ENCODE measurements around the gene HLA-F.

The HLA-F gene

GRCh38 chr6:29739882-29740261 is 16.6 kb downstream of the HLA-F start:
- no peak for TF ChIP-seq TAF1 (IDR thresholded peaks at IDR 0.05; ENCODE audit: borderline replicate concordance, insufficient read depth, low read length)
- no peak for TF ChIP-seq POLR2AphosphoS5 (IDR thresholded peaks at IDR 0.05; ENCODE audit: low read depth, low read length)
- no peak for TF ChIP-seq SIN3A (IDR thresholded peaks at IDR 0.05; ENCODE audit: borderline replicate concordance, insufficient read depth, low read length)
- TF ChIP-seq FOXP2 (optimal IDR thresholded peaks at IDR 0.05; ENCODE audit: borderline replicate concordance, extremely low read depth, extremely low read length, insufficient read depth), result no peak
- no peak for TF ChIP-seq REST (IDR thresholded peaks at IDR 0.05; ENCODE audit: insufficient read depth in 1 of 2, low read depth in 2 of 2, low read length in 2 of 2)

GRCh38 chr6:29741592-29741991 is 18.4 kb downstream of the HLA-F start:
- TF ChIP-seq POLR2AphosphoS5 (IDR thresholded peaks at IDR 0.05; ENCODE audit: low read depth, low read length) (no peak), TAF1 (IDR thresholded peaks at IDR 0.05; ENCODE audit: borderline replicate concordance, insufficient read depth, low read length) (no peak), REST (IDR thresholded peaks at IDR 0.05; ENCODE audit: insufficient read depth in 1 of 2, low read depth in 2 of 2, low read length in 2 of 2) (no peak), FOXP2 (optimal IDR thresholded peaks at IDR 0.05; ENCODE audit: borderline replicate concordance, extremely low read depth, extremely low read length, insufficient read depth) (no peak), SIN3A (IDR thresholded peaks at IDR 0.05; ENCODE audit: borderline replicate concordance, insufficient read depth, low read length) (no peak)

GRCh38 chr6:29742127-29742526 is 18.9 kb downstream of the HLA-F start:
- TF ChIP-seq TAF1 (IDR thresholded peaks at IDR 0.05; ENCODE audit: borderline replicate concordance, insufficient read depth, low read length) (no peak), POLR2AphosphoS5 (IDR thresholded peaks at IDR 0.05; ENCODE audit: low read depth, low read length) (no peak), SIN3A (IDR thresholded peaks at IDR 0.05; ENCODE audit: borderline replicate concordance, insufficient read depth, low read length) (no peak), FOXP2 (optimal IDR thresholded peaks at IDR 0.05; ENCODE audit: borderline replicate concordance, extremely low read depth, extremely low read length, insufficient read depth) (no peak), REST (IDR thresholded peaks at IDR 0.05; ENCODE audit: insufficient read depth in 1 of 2, low read depth in 2 of 2, low read length in 2 of 2) (no peak)

GRCh38 chr6:29743025-29743424 is 19.8 kb downstream of the HLA-F start:
- TF ChIP-seq REST (IDR thresholded peaks at IDR 0.05; ENCODE audit: insufficient read depth in 1 of 2, low read depth in 2 of 2, low read length in 2 of 2), result no peak
- no peak for TF ChIP-seq SIN3A (IDR thresholded peaks at IDR 0.05; ENCODE audit: borderline replicate concordance, insufficient read depth, low read length)
- no peak for TF ChIP-seq TAF1 (IDR thresholded peaks at IDR 0.05; ENCODE audit: borderline replicate concordance, insufficient read depth, low read length)

GRCh38 chr6:29743568-29743967 is 20.3 kb downstream of the HLA-F start:
- TF ChIP-seq SIN3A (IDR thresholded peaks at IDR 0.05; ENCODE audit: borderline replicate concordance, insufficient read depth, low read length), result no peak
- no peak for TF ChIP-seq FOXP2 (optimal IDR thresholded peaks at IDR 0.05; ENCODE audit: borderline replicate concordance, extremely low read depth, extremely low read length, insufficient read depth)
- TF ChIP-seq REST (IDR thresholded peaks at IDR 0.05; ENCODE audit: insufficient read depth in 1 of 2, low read depth in 2 of 2, low read length in 2 of 2), result no peak
- TF ChIP-seq TAF1 (IDR thresholded peaks at IDR 0.05; ENCODE audit: borderline replicate concordance, insufficient read depth, low read length), result no peak
- TF ChIP-seq POLR2AphosphoS5 (IDR thresholded peaks at IDR 0.05; ENCODE audit: low read depth, low read length), result no peak
